Right atrium auricular region (tissue), 2 donors: Measurements from ENCODE around the gene PSMD1. TPM values are rescaled to one million over a fixed set of nuclear protein-coding genes. Genes with fewer than 3 reads are reported as not detected.

Experiments used
- DNase-seq: peaks from one replicate; pipeline ENCODE4 v3.0.0-alpha.2; 2019; ENCODE audit warnings: low spot score
- H3K27ac ChIP-seq, 2 donors: fragments of 200-600 bp; sonication (generic); 1 replicate in 1 of 2; 2 replicates in 1 of 2; pipeline ENCODE4 v1.5.1; 2016 to 2019
- H3K27me3 ChIP-seq, 2 donors: fragments of 200-600 bp; sonication (generic); one replicate each; pipeline versions ENCODE4 v1.5.1 to v1.6.0; 2017 to 2019
- H3K36me3 ChIP-seq: fragments of 200-600 bp; sonication (generic); one replicate; pipeline ENCODE4 v1.5.1; 2016
- H3K4me1 ChIP-seq, 2 donors: fragments of 200-600 bp; sonication (generic); one replicate each; pipeline versions ENCODE4 v1.5.1 to v1.6.0; 2017 to 2019
- H3K4me3 ChIP-seq, 2 donors: fragments of 200-600 bp; sonication (generic); 1 replicate in 1 of 2; 2 replicates in 1 of 2; pipeline ENCODE4 v1.5.1; 2017 to 2019; ENCODE audit warnings: mild to moderate bottlenecking in 1 of 2, moderate library complexity in 1 of 2
- H3K9me3 ChIP-seq, 2 donors: fragments of 200-600 bp; sonication (generic); one replicate each; pipeline ENCODE4 v1.5.1; 2019
- CTCF ChIP-seq, 2 donors: fragments of 200-600 bp; sonication (generic); IDR thresholded peaks; one replicate each; pipeline ENCODE4 v1.5.1; 2019; ENCODE audit warnings: antibody characterized with exemption in 2 of 2
- total RNA-seq, 2 donors: library from RNA; depleted of rRNA; stranded (reverse); fragments of >200 nt; gene quantifications; one replicate each; pipeline ENCODE4 v1.1.0, GENCODE V29; 2016

Gene PSMD1
- total RNA-seq, 2 donors from 2014 or later, result 53.1 to 75.4 TPM

- DNase-seq, result no peak
- Histone ChIP-seq H3K9me3 (no peaks in the 10 kb centered on the region), H3K27ac (no peak overlapping the region), H3K4me3 (no peak overlapping the region), H3K4me1 (peaks cover 0 to 16% of the 10 kb centered on the region in 2 donors), H3K27me3 (no peaks in the 10 kb centered on the region), H3K36me3 (peaks cover 49% of the 10 kb centered on the region)
- TF ChIP-seq CTCF (IDR thresholded peaks at IDR 0.05), result no peak
These were observed 112.8 kb downstream of the PSMD1 start for GRCh38 chr2:231169488-231169887.

- no peak for DNase-seq
- Histone ChIP-seq H3K27ac (no peak overlapping the region), H3K36me3 (peaks cover 48% of the 10 kb centered on the region), H3K4me1 (peaks cover 0 to 18% of the 10 kb centered on the region in 2 donors), H3K9me3 (no peaks in the 10 kb centered on the region), H3K4me3 (no peak overlapping the region), H3K27me3 (no peaks in the 10 kb centered on the region)
- no peak for TF ChIP-seq CTCF (IDR thresholded peaks at IDR 0.05)
These were observed 113.4 kb downstream of the PSMD1 start for GRCh38 chr2:231170055-231170454.

GRCh38 chr2:231172025-231172424 is 115.4 kb downstream of the PSMD1 start:
- Histone ChIP-seq H3K36me3 (peaks cover 32% of the 10 kb centered on the region), H3K4me3 (no peak overlapping the region)
- TF ChIP-seq CTCF (IDR thresholded peaks at IDR 0.05), result no peak

GRCh38 chr2:231174211-231174651 is 117.6 kb downstream of the PSMD1 start:
- Histone ChIP-seq H3K4me3 (no peak overlapping the region), H3K9me3 (no peaks in the 10 kb centered on the region), H3K27ac (no peak overlapping the region), H3K36me3 (peaks cover 28% of the 10 kb centered on the region), H3K27me3 (no peaks in the 10 kb centered on the region), H3K4me1 (peaks cover 0 to 17% of the 10 kb centered on the region in 2 donors)
- TF ChIP-seq CTCF (IDR thresholded peaks at IDR 0.05), result no peak
- no peak for DNase-seq

More at GRCh38 chr2:231172025-231172424, 115.4 kb downstream of the PSMD1 start:
- no peak for DNase-seq
- Histone ChIP-seq H3K27me3 (no peaks in the 10 kb centered on the region), H3K9me3 (no peaks in the 10 kb centered on the region), H3K27ac (no peak overlapping the region), H3K4me1 (peaks cover 0 to 18% of the 10 kb centered on the region in 2 donors)

- no peak for TF ChIP-seq CTCF (IDR thresholded peaks at IDR 0.05)
- H3K27ac ChIP-seq, result no peak overlapping the region
- peaks cover 19% of the 10 kb centered on the region for H3K36me3 ChIP-seq
- H3K4me1 ChIP-seq, result peaks cover 0 to 7% of the 10 kb centered on the region in 2 donors
- H3K4me3 ChIP-seq, result no peak overlapping the region
- no peak for DNase-seq
- no peaks in the 10 kb centered on the region for H3K9me3 ChIP-seq
- H3K27me3 ChIP-seq, result no peaks in the 10 kb centered on the region
These were observed 119.4 kb downstream of the PSMD1 start for GRCh38 chr2:231176066-231176465.
